ENCODE results near the gene CXCR3.
"Not testable (repeated sequence)": the region's sequence is repeated elsewhere in the genome, so short reads cannot be mapped to it uniquely, and the experiment has no call there.

The CXCR3 gene

DNA sequence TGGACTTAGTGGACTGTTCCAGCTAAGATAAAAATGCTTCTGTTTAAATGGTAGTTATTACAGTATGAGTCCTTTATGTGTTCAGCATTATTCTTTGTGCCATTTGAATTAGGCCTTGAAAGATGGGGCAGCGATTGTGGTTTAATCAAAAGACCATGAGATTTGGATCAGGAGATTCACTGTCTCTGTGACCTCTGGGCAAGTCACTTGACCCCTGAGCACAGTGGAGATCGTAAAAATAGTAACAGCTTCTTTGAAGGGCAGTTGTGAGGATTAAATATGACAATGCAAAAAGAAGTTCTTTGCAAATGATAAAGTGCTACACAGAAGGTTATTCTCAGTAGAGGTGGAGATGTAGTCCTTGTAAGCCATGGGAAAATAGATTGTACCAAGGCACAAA lies 10.8 kb downstream of the CXCR3 start:
- DNase-seq = no peak

DNA sequence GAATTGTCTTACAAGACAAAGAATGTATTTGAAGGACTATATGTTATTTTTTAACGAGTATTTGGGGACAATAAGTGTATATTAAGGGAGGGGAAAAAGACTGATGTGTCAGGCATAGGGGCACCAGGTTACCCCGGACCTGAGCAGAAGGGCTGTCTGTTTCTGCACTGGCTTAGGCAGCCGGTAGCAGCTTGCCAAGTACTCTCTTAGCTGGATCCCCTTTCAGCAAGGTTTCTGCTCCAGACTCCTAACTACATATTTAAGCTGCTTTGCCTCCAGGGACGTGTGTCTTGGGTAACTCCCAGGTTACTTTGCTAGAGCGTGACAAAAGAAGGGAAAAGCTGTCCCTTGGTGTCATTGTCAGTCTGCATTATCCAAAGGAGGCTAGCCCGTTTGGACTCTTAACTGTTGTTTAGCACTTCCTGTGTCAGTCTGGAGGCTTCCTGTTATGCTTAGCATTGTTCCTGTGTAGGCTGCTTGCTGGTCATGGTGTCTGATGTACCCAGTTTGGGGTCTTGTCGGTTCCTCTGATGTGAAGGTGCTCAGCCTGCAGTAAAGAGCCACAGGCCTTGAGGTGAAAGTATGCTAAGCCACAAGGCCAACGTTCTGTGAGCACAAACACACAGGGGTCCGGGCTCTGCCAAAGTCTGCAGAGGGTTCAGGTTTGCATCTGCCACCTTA lies 11.6 kb downstream of the CXCR3 start:
- DNase-seq = no peak

DNA sequence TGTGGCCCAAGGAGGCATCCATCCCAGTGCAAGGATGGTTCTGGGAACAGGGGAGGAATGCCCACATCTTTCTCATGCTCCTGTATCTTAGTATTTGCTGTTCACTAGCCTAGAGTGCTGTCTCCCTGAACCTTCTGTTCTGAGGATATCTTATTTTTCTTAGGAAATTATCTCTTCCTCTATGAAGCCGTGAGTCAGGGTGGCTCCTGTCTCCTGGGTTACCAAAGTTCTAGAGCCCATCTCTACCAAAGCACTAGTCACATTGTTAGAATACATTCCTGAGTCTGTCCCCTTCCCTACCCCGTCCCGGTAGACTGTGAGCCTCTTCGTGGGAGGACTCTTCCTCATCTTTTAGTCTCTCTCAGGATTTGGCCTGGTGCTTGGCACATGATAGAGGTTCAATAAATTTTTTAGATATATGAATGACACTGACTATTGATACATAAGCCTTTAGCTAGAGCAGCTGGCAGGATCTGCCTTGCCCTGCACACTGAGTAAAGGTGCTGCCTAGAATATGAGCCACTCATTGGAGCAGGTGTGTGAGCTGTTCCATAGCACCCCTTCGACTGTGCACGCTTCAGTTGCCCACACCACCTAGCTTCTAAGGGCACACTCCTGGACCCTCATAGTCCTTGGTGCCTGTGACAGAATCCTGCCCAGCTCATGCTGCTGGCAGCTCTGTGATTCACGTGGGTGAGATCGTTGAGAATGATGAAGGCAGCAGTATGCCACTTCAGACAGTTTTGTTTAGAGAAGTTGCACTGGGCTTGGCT lies 13.3 kb downstream of the CXCR3 start:
- no peak for DNase-seq

DNA sequence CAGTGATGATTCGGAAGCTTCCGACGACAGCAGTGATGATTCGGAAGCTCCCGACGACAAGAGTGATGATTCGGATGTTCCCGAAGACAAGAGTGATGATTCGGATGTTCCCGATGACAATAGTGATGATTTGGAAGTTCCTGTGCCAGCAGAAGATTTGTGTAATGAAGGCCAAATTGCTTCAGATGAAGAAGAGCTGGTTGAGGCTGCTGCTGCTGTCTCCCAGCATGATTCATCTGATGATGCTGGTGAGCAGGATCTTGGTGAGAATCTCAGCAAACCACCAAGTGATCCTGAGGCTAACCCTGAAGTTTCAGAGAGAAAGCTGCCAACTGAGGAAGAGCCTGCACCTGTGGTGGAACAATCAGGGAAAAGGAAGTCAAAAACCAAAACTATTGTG lies 14.2 kb downstream of the CXCR3 start:
- DNase-seq = no peak

DNA sequence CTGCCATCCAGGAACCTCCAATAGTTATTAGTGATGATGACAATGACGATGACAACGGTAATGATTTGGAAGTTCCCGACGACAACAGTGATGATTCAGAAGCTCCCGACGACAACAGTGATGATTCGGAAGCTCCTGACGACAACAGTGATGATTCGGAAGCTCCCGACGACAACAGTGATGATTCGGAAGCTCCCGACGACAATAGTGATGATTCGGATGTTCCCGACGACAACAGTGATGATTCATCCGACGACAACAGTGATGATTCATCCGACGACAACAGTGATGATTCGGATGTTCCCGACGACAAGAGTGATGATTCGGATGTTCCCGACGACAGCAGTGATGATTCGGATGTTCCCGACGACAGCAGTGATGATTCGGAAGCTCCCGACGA lies 14.7 kb downstream of the CXCR3 start:
- DNase-seq = no peak

GRCh38 chrX:71599965-71600364 lies 18.3 kb downstream of the CXCR3 start:
- DNase-seq = no peak

DNA sequence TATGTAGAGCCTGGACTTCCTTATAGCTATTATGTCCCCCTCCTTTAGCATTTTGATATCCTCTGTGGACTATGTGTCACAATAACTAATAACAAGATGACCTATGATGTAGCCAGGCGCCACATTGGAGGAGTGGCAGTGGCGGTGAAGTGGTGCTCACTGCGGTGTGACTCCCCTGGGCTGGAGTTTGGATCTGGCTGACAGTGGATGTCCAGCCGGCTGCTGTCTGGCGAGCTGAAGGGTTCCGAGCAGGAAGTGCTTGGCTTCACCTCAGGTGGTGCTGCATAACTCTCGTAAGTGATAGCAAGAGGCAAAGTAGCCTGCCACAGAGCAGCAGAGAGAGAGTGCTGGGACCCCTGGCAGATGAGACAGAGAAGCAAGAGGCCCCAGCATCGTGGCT lies 25.1 kb downstream of the CXCR3 start:
- DNase-seq = not testable (repeated sequence)

DNA sequence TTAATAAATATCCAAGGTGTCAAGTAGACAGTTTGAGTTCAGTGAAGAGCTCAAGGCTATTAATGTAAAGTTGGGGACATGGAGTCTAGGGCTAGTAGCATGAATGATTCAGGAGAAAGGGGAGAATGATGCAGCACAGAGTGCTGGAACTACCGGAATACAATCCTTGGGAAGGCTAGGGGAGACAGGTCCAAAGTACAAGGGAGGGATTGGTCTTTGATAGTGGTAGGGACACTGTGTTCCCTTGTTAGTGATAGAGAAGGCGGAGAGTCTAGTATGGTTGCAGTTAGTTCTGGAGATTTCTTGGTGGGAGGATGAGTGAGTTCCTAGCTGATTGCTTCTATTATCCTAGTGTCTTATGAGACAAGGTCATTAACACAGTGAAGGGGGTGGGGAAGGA lies 31.4 kb downstream of the CXCR3 start:
- DNase-seq = no peak

- DNase-seq = no peak
Measured at GRCh38 chrX:71581210-71581609, 37.1 kb downstream of the CXCR3 start.

DNA sequence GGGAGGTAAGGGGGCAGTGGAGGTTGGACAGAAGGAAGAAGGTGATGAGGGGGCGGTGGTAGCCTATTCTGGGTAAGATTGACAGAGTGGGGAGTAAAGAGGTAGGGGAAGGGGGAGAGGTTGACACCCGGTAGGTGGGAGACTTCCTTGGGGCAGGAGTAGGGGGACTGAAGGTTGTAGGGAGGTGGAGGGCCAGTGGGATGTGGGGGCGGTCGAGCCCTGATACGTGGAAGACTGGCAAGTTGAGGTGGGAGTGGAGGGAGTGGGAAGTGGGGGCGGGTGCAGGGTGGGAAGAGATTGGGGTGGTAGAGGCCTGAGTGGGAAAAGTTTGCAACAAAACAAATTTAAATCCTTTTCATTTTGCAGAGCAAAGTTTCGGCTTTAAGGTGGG lies 38.3 kb downstream of the CXCR3 start:
- DNase-seq = no peak

- no peak for DNase-seq
Measured at GRCh38 chrX:71579136-71579989, 38.9 kb downstream of the CXCR3 start.

DNA sequence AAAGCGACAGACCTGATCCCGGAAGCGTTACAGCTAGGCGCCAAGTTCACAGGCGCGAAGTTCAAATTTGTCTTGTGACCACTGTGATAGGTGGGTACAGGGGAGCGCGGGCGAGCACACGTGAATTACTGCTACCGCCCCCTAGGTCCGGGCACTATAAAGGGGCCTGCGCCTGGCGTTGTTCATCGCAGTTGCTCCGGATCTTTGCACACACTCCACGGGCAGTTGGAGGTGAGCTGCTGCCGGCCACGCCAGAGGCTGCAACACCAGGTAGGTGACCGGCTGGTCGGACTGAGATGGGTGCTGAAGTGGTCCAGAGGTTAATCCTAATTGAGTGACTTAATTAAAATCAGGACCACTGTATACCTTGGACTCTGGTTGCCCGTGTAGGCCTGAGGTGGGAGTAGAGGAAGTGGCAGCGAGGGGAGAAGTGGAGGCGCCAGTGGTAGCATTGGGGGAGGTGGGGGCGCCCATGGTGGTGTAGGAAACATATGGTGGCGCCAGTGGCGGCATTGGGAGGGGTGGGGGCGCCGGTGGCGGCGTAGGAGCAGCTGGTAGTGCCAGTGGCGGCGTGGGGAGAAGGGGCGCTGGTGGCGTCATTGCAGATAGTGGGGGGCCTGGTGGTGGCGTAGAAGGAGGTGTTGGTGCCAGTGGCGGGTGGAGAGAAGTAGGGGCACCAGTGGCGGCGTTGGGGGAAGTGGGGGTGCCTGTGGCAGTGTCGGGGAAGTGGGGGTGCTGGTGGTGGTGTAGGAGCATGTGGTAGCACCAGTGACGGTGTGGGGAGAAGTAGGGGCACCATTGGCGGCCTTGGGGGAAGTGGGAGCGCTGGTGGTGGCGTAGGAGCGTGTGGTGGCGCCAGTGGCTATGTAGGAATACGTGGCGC lies 39.8 kb downstream of the CXCR3 start, which contains the start of gene GCNA:
Gene GCNA, plus strand, starts transcription at position 185 of the 883 bp plus-strand sequence. CDS start 2,385 bp downstream, outside the sequence.
- no peak for DNase-seq

- no peak for DNase-seq
Measured at GRCh38 chrX:71577682-71578081, 40.6 kb downstream of the CXCR3 start.

DNA sequence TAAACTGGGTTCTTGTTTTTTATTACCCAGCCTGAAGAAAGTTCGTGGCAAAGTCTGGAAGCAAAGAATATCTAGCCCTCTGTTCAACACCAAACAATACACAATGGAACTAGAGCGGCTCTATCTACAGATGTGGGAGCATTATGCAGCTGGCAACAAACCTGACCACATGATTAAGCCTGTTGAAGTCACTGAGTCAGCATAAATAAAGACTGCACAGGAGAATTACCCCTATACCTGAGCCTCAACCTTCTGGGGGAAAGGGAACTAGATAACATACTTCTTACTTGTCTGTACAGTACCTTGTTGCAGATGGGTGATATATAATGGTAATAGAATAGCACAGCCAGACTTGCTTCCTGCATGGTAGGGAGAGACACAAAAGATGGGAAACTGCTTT lies 44.7 kb downstream of the CXCR3 start:
- no peak for DNase-seq

- DNase-seq = not testable (repeated sequence)
Measured at GRCh38 chrX:71571390-71571789, 46.9 kb downstream of the CXCR3 start.
